Breast epithelium (tissue), 3 donors: ENCODE data around the gene PPP2R2B.

ENCODE experiments used
- POLR2A ChIP-seq: fragments of 450-650 bp; IDR thresholded peaks from one replicate; pipeline ENCODE4 v1.6.1; 2016; ENCODE audit warnings: antibody characterized with exemption, mild to moderate bottlenecking, moderate library complexity
- TF ChIP-seq, protein P1 (sequence below), 3 donors: fragments of 450-650 bp; IDR thresholded peaks; one replicate each; pipeline ENCODE4 v1.5.1; 2016 to 2017; ENCODE audit warnings: antibody characterized with exemption in 3 of 3, mild to moderate bottlenecking in 3 of 3, moderate library complexity in 3 of 3

DNA sequence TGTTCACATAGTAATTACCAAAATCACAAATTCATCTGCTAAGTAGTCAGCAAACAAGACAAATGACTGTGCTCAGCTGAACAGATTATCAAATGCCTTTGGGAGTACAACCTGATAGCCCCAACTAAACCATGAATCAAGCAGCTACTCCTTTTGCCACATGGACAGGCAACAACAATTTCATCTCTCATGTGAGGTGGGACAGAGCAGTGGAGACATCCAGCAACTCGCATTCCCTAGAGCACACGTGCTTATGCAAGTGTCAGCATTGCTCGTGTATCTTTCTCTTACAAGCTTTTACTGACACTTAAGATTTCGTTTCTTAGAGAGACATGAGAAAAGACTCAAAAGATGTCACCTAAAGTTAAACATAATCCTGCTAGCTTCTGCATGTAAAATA is 42.7 kb upstream of the PPP2R2B start:
- TF ChIP-seq POLR2A: no peak
- TF ChIP-seq, protein P1, sequence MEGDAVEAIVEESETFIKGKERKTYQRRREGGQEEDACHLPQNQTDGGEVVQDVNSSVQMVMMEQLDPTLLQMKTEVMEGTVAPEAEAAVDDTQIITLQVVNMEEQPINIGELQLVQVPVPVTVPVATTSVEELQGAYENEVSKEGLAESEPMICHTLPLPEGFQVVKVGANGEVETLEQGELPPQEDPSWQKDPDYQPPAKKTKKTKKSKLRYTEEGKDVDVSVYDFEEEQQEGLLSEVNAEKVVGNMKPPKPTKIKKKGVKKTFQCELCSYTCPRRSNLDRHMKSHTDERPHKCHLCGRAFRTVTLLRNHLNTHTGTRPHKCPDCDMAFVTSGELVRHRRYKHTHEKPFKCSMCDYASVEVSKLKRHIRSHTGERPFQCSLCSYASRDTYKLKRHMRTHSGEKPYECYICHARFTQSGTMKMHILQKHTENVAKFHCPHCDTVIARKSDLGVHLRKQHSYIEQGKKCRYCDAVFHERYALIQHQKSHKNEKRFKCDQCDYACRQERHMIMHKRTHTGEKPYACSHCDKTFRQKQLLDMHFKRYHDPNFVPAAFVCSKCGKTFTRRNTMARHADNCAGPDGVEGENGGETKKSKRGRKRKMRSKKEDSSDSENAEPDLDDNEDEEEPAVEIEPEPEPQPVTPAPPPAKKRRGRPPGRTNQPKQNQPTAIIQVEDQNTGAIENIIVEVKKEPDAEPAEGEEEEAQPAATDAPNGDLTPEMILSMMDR (IDR thresholded peaks at IDR 0.05): no peak
